HG02678 (cell line): ENCODE measurements around the gene DGKD.
A peak's percentile ranks its signal among the peaks of the same experiment; 100 is the strongest.

Experiments used
- ATAC-seq: cut with Tn5 transposase; IDR thresholded peaks from one replicate; pipeline ENCODE4 v1.9.1; 2021; ENCODE audit warnings: mild to moderate bottlenecking, moderate library complexity; ENCODE audit not compliant: unreplicated experiment

The DGKD gene

DNA sequence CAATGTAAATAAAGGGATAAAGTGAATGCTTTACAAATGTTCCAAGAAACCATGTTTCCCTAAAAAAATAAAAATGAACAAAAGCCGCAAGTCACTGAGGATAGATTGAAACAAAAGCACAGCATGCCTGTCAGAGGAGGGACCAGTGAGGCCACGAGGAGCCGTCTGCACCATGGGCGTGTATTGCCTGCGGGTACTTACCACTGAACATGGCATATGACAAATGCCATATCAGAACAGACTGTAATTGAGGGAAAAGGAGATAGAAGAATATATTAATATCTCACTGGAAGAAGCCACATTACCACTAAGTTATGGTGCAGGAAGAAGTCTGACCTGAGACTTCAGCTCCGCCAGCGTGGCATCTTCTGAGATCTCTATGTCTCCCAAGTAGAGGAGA lies 136.5 kb downstream of the DGKD start:
- no peak for ATAC-seq

DNA sequence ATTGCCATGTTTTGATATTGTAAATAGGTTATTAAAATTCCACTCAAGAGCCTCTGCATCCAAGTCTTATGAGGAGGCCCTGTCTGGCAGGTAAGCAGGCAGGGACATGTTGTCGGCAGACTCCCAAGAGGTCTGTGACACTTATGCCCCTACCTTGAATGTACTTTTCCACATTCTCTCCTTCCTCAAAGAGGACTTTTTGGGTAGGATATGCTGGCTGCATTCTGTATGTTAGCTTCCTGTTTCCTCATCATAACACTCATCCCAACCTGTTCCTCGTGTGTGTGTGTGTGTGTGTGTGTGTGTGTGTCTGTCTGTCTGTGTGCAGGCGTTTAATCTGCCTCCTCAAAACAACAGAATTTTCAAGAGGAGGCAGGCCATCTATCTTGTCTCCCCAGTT lies 137.0 kb downstream of the DGKD start:
- ATAC-seq: no peak

DNA sequence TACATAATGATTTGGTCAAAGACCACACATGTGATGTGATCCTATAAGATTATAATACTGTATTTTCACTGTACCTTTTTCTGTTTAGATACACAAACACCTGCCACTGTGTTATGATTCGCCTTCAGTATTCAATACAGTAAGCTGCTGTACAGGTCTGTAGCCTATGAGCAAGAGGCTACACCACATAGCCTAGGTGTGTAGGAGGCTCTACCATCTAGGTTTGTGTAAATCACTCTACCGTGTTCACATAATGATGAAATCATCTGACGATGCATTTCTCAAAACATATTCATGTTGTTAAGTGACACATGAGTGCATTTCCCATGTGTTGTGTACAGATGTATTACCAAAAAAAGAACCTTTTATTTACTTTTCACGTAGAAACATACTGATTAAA lies 137.8 kb downstream of the DGKD start:
- no peak for ATAC-seq

DNA sequence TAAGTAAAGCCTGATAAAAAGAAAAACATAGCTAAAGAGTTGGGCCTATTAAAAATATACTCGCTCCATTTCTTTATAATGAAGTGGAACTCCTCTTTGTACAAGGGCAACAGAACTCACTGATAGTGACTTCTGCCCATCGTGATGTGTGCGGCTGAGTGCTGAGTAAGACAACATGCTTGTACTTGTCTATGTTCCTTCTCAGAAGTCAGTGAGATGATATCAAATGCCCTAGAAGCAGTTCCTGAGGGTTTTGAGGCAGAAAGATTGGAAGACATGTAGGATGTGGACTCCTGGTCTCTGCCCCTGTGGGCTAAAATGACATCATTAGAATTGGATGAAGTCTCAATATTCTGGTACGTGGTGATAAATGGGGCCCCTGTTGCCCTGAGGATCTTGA lies 138.5 kb downstream of the DGKD start:
- ATAC-seq: no peak

DNA sequence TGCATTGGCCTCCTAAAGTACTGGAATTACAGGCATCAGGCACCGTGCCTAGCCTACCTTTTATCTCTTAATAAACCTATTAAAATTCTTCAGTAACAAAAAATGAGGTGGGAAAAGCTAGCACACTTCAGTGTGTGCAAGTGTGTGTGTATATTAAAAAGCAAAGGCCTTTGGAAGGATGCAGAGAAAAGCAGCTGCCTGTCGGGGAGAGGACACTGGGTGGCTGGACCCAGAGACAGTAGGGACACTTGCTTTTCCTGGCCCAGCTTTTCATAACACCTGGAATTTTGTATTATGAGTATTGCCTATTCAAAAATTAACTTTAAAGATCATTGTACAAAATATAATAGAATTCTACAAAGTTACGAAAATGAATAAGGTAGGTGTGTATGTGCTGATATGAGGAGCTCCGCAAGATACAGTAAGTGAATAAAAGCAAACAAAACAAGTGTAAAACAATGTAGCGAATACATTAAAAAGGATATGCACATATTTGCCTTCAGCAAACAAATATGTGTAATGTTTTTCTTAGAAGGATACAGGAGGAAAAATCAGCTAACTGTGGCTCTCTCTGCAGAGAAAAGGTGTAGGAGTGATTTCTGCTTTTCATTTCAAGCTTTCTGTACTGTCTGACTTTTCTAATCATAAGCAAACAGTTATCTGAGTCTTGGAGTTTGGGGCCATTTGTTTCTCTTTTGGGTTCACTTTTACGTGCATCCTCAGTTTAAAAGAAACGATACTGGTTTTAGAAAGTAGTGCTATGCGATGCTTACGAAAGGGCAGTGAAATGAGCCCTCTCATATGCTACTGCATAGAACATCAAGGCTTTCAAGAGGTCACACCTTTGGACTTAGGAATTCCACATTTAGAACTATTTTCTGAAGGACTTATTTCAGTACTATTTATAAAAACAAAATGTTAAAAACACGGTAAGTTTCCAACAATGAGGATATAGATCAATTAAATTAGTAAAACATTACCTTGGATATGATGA lies 141.5 kb downstream of the DGKD start:
- ATAC-seq: no peak

DNA sequence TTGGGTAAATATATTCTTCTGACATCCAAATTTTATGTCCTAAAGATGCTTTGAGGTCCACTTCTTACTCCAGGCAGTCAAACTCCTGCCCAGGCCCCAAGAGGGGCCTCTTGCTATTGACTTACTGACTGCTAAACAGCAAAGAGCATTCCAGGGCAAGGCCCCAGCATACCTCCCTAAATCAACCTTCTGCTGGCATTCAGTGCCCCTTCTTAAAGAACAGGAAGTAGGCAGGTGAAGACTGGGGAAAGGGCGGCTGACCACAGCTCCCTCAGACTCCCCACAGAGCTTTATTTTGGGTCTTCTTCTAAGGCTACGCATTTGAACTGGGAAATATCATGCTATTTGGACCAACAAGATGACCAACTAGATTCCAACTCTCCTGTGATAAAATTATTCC lies 143.4 kb downstream of the DGKD start:
- ATAC-seq: no peak

DNA sequence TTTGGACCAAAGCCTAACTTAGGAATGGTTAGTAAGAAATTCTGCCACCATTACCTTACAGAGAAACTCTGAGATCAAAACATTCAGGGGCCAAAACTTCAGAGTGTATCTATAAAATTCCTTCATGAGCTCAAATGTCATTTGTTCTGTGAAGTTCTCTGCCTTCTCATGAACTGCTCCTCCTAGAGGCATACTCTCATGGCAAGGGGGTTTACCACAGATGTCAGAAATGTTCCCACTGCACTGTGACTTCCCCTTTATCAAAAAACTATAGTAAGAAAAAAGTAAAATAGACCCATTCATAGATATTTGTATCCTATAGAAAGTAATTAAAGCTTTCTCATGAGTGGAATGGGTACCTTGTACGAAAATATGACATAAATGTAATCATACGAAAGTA lies 143.8 kb downstream of the DGKD start:
- ATAC-seq: no peak

DNA sequence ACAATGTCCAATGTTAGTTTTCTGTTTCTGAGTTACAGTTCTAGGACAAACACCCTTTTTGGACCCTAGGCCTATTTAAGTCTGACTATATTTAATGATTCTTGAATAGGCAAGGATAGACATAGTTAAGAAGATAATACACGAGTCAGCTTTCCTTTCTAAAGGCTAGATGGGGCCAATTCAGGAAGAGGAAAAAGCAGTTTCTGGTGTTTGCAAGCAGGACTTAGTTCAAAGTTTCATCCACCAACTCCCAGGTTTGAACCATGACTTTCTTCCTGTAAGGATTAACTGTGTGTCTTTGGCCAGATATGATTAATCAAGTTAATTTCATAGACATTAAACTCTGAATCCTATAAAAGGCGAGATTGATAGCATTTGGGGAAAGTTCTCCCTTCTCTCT lies 145.6 kb downstream of the DGKD start:
- ATAC-seq: no peak

DNA sequence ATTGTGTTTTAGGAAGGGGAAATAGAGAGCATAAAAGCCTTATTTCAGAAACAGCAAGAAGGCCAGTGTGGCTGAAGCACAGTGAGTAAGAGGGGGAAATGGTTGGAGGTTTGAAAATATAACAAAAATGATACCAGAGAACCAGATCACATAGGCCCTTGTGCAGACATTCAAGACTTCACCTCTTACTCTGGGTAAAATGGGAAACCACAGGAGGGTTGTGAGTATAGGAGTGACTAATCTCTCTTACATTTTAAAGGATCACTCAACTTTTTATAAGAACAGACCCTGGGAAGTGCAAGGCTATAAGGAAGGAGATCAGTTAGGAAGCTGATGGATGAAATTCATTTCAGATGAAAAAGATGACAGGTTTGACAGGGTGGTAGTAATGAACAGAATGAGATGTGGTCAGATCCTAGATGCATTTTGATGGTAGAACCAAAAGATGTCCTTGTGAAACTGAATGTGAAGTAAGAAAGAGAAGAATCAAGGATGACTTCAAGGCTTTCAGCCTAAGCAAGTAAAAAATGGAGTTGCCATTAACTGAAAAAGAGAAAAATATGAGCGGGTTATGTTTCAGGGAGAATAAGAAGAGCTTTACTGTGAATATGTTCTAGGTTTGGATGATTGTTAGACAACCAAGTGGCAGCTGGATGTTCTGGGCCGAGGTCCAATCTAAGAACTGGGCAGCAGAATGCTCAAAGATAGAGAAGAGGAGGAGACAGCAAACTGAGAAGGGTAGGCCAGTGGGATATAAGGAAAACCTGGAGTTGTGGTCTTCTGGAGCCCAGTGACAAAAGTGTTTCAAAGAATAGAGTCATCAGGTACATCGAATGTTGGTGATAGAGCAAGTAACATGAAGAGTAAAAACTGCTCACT lies 147.1 kb downstream of the DGKD start:
- no peak for ATAC-seq

DNA sequence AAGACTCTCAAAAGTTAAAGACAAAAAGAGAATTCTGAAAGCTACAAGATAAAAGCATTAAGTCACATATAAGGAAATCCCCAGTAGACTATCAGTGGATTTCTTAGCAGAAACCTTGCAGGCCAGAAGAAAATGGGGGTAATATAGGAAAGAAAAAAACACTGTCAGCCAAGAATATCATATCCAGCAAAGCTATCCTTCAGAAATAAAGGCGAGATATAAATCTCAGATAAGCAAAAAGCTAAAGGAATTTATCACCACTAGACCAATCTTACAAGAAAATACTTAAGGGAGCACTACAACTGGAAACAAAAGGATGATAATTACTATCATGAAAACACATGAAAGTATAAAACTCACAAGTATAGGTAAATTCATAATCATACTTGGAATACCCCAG lies 149.2 kb downstream of the DGKD start:
- ATAC-seq: no peak

DNA sequence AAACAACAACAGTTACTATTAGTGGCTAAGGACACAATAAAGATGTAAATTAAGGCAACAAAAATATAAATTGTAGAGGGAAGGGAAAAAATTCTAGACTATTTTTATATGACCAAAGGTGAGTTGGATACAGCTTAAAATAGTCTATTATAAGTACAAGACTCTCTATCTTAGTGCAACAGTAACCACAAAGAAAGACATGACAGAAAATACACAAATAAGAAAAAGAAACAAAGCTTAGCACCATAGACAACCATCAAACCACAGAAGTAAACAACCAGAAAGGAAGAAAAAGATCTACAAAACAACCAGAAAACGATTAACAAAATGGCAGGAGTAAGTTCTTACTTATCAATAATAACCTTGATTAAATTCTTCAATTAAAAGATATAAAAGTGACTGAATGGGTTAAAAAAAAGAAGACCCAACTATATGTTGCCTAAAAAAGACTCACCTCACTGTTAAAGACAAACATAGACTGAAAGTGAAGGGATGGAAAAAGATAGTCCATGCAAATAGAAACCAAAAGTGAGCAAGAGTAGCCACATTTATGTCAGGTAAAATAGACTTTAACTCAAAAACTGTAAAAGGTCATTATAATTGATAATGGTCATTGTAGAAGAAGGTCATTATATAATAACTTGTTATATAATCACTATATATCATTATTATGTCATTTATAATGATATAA lies 149.8 kb downstream of the DGKD start:
- ATAC-seq: no peak

DNA sequence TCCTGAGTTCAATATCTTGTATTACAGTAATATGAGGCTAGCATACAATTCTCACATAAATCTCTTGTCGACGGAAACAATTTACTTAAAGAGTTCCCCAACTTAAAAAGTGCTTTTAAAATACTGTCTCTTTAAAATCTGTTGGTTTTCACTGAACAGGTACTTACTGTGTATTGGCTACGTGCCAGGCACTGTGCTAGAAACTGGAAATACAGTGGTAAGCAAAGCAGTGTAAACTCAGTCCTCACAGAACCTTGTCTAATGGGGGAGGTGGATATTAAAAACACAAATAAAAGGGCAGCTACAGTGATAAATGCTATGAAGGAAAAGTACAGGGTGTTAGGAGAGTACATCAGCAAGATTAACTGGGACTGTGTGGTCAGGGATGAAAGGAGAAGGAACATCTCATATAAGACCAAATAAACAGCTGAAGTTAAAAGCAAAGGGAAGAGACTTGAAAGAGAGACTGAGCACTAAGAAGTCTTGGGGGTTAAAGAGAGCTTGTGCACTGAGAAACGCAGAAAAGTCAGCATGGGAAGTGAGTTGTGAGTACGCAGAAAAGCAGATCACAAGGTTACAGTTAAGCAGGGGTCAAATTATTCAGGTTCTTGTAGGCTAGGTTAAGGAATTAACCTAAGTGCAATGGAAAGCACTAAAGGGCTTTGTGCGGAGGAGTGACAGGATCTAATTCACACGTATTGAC lies 159.8 kb downstream of the DGKD start:
- no peak for ATAC-seq

DNA sequence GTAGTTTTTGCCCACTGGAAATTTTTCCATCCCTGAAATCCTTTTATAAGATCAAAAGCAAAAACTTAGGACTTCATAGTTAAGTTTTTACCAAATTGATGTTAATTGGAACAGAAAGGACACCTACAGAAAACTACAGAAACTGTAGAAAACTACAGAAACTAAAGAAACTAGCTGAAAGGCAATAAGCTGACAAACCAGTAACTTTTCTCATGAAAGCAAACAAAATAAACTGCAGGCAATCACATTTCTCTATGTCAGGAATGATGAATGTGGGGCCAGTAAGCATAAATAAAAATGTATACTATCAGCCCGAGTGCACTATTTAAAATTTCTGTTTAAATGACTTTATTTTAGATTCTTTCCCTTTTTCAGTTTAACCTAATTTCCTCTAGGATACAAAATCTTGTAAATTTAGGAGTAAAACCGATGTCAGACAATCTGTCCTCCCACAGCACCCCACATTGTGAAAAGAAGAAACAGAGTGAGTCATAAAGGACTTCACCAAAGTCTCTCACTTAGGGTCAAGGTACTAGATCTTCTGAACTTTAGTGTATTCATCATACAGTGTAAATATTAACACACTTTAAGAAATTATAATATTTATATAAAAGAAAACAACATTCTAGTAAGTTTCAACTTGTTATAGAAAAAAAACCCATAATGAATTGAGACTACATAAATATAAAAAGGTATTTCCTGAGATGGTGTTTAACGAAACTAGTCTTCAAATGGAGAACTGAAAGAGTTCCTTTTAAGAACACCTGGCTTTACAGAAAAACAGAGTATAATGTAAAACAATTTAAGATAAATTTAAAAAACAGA lies 165.7 kb downstream of the DGKD start:
- ATAC-seq: peak; percentile 84
